RWPE1 (cell line): Measurements from ENCODE around the gene KRT17.
A peak's percentile ranks its signal among the peaks of the same experiment; 100 is the strongest.

Experiments
- CTCF ChIA-PET: fragments of 350-600 bp; sonication (Branson Sonifier 250); formaldehyde crosslinking; extraction: SDS; loops from one replicate; lab custom pipeline; 2021; lab: Yijun Ruan, JAX
- POLR2A ChIA-PET: fragments of 400-600 bp; formaldehyde crosslinking; extraction: SDS; loops from one replicate; lab custom pipeline; 2020; ENCODE audit warnings: antibody characterized with exemption; ENCODE audit not compliant: low non-redundant PET; lab: Yijun Ruan, JAX
- DNase-seq: peaks from one replicate; pipeline ENCODE4 v3.0.0; 2012; ENCODE audit warnings: low spot score
- H3K27ac ChIP-seq: fragments of 450-650 bp; 2 replicates; pipeline ENCODE4 v1.5.1; 2017
- TF ChIP-seq, protein P1 (sequence below): fragments of 450-650 bp; conservative IDR thresholded peaks from 2 replicates; pipeline ENCODE4 v1.5.1; 2017; ENCODE audit warnings: low read depth, mild to moderate bottlenecking

The KRT17 gene

DNA sequence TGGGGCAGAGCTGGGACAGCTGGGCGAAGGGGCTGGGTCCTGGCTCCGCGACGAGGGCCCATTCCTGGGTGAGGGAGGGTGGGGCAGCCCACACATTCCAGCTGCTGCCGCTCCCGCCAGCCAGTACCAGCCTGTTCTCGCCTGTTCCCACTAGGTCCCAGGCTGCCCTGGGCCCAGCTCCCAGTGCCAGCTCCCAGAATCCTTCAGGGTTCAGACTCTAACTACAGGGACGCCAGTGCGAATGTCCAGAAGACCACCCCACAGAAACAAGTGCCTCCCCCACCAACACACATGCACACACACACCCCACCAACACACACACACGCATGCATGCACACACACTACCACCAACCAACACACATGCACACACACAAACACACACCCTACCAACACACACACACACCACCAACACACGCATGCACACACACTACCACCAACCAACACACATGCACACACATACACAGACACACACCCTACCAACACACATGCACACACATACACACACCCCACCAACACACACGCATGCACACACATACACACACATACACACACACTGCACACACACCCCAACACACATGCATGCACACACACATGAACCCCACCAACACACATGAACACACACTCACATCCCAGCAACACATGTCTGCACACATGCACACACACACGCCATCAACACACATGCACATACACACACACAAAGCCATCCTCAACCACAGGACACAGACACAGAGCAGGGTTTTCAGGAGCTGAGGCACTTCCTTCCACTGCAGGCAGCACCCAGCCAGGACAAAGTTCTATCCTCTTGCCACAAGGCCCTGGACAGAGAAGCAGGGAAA is 27.5 kb upstream of the KRT17 start:
- ChIA-PET POLR2A (interaction anchor here (0.5 to 1.4 kb wide), 5 partner anchors 9 to 878 kb away, joined by 3 to 7 read pairs (median 5); partner anchors contain the start of gene EIF1), CTCF (interaction anchor here (0.5 to 13.5 kb wide), 4 partner anchors 12 to 1187 kb away, joined by 3 to 321 read pairs (median 7); no protein-coding TSS in a partner anchor)
- DNase-seq = peak; percentile 83
- peak overlapping the region; percentile 100 for H3K27ac ChIP-seq
- TF ChIP-seq, protein P1, sequence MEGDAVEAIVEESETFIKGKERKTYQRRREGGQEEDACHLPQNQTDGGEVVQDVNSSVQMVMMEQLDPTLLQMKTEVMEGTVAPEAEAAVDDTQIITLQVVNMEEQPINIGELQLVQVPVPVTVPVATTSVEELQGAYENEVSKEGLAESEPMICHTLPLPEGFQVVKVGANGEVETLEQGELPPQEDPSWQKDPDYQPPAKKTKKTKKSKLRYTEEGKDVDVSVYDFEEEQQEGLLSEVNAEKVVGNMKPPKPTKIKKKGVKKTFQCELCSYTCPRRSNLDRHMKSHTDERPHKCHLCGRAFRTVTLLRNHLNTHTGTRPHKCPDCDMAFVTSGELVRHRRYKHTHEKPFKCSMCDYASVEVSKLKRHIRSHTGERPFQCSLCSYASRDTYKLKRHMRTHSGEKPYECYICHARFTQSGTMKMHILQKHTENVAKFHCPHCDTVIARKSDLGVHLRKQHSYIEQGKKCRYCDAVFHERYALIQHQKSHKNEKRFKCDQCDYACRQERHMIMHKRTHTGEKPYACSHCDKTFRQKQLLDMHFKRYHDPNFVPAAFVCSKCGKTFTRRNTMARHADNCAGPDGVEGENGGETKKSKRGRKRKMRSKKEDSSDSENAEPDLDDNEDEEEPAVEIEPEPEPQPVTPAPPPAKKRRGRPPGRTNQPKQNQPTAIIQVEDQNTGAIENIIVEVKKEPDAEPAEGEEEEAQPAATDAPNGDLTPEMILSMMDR = no peak

DNA sequence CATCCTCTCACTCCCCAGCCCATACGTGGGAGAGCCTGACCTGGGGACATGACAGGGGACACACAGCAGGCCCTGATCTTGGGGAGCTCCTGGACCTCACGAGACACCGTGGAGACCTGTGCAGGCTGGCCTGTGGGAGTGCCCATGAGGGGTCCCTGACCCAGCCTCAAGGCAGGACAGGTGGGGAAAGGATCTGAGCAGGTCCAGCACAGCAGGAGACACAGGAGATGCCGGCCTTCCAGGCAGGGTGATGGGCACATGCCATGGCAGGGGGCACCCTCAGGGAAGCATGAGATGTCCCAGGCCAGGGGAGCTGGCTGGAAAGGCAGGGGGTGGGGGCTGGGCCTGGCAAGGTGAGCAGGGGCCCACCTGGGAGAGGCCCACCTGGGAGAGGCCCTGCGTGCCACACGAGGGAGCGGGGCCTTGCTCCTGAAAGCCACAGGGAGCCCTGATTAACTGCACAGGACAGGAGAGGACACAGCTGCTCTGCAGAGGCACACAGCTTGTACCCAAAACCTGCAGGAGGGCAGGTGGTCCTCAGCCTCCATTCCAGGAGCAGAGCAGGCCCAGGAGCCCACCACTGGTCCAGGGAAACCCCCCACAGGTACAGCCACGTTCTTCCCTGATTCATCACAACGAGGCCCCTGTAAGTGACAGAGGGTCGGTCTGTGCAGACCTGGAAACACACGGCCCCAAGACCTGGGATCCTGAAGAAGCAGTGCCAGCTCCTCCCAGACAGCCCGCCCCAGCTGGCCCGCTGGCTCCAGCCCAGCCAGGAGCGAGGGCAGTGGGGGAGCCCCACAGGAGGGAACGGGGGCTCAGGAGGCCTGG is 26.6 kb upstream of the KRT17 start:
- peak overlapping the region; percentile 100 for H3K27ac ChIP-seq
- no peak for DNase-seq
- ChIA-PET POLR2A (interaction anchor here (0.7 to 1.4 kb wide), 5 partner anchors 10 to 70 kb away, joined by 3 to 7 read pairs (median 5); partner anchors contain the start of gene EIF1), CTCF (interaction anchor here (0.5 to 13.5 kb wide), 3 partner anchors 13 to 322 kb away, joined by 3 to 321 read pairs (median 11); no protein-coding TSS in a partner anchor)
- TF ChIP-seq, protein P1 = no peak

DNA sequence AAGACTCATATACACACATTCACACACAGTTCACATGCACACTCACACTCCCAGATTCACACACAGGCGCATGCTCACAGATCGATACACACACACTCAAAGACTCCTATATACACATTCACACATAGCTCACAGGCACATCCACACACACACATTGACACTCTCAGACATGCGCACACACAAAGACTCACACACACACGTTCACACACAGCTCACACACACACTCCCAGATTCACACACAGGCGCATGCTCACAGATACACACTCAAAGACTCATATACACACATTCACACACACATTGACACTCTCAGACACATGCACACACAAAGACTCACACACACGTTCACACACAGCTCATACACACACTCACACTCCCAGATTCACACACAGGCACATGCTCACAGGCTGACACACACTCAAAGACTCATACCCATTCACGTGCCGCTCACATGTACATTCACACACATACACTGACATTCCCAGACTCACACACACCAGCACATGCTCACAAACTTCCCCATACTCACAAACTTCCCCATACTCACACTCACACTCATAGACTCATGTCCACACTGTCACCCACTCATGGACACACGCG is 25.6 kb upstream of the KRT17 start:
- POLR2A ChIA-PET = interaction anchor here (1.2 kb wide), 1 partner anchor 13 kb away, joined by 3 read pairs; no protein-coding TSS in a partner anchor

DNA sequence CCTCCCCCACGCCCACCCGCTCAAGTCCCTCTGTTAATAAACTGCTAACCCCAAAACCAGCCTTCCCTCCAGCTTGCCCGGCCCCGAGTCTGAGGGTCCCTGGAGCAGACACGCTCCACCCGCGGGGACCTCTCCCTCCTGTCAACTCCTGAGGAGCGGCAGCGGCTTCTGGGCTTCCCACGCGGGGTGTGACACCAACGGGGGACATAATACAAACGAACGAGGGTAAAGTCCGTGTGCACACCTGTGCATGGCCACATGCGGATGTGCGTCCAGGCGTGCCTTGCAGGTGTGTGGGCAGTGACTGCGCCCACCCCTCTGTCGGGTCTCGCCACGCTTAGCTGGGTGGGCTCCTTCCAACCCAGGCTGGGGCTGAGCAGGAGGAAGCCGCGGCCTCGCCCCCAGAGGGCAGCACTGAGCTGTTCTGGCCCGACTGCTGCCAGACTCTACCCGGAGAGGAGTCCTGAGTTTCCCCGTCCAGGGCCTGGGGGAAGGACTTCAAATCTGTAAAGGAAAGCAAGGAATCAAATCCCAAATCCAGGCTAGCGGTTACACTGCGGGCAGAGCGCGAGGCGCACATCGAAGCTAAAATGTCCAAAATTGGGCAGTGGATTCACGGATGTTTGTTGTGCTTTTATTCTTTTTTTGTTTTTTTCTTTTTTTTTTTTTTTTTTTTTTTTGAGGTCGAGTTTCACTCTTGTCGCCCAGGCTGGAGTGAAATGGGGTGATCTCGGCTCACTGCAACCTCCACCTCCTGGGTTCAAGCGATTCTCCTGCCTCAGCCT is 24.2 kb upstream of the KRT17 start:
- TF ChIP-seq, protein P1 = peak; percentile 85
- ChIA-PET CTCF (interaction anchor here (0.6 to 13.5 kb wide), 36 partner anchors 9 to 1184 kb away, joined by 3 to 321 read pairs (median 3); no protein-coding TSS in a partner anchor), POLR2A (no interaction called here)
- peak overlapping the region; percentile 100 for H3K27ac ChIP-seq
- DNase-seq = peak; percentile 76

More for the DNA sequence above, 25.6 kb upstream of the KRT17 start:
- peak overlapping the region; percentile 100 for H3K27ac ChIP-seq
- CTCF ChIA-PET = interaction anchor here (2.6 to 13.5 kb wide), 2 partner anchors 14 to 101 kb away, joined by 11 to 321 read pairs; no protein-coding TSS in a partner anchor
- no peak for DNase-seq
- TF ChIP-seq, protein P1 = no peak

DNA sequence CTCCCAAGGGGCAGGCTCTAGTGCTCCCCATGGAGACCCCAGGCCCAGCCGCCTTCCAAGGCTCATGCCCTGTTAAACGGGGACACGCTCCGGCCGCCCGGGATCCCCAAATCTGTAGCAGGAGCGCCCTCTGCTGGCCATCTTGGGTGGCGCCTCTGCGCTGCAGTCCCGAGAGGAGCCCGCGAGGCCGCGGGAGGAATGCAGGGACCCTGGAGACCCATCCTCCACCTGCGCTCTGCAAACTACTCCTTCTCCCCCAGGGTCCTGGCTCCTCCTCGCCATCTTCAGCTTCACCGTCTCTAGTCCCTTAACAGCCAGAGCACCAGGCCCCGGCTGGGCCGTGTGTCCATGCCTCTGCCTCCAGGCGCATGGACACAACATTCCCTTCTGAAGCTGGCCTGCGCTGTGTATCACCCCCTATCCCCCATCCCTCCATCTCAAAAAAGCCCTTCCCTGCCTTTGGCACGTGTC is 23.6 kb upstream of the KRT17 start:
- POLR2A ChIA-PET = interaction anchor here (0.5 to 0.6 kb wide), 2 partner anchors 64 to 93 kb away, joined by 3 to 10 read pairs; no protein-coding TSS in a partner anchor
- CTCF ChIA-PET = interaction anchor here (0.6 to 13.5 kb wide), 30 partner anchors 10 to 776 kb away, joined by 3 to 321 read pairs (median 4); partner anchors contain the start of gene KRT9
- TF ChIP-seq, protein P1 = peak; percentile 72

More for the DNA sequence above, 23.6 kb upstream of the KRT17 start:
- DNase-seq = peak; percentile 55
- H3K27ac ChIP-seq = peak overlapping the region; percentile 100
